ENCODE results near the gene FBLN1. TPM values are rescaled to one million over a fixed set of nuclear protein-coding genes. Genes with fewer than 3 reads are reported as not detected.
A peak's percentile ranks its signal among the peaks of the same experiment; 100 is the strongest.

FBLN1 gene
- total and polyA plus RNA-seq, 9 of the 15 experiments (the other 6 are each of a cell fraction or from before 2014, with no cell fraction given), result 0.66 TPM; not detected in 8

- TF ChIP-seq, protein P1, sequence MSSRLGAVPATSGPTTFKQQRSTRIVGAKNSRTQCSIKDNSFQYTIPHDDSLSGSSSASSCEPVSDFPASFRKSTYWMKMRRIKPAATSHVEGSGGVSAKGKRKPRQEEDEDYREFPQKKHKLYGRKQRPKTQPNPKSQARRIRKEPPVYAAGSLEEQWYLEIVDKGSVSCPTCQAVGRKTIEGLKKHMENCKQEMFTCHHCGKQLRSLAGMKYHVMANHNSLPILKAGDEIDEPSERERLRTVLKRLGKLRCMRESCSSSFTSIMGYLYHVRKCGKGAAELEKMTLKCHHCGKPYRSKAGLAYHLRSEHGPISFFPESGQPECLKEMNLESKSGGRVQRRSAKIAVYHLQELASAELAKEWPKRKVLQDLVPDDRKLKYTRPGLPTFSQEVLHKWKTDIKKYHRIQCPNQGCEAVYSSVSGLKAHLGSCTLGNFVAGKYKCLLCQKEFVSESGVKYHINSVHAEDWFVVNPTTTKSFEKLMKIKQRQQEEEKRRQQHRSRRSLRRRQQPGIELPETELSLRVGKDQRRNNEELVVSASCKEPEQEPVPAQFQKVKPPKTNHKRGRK (tag; IDR thresholded peaks at IDR 0.05), result peak; percentile 81
These were observed 145.8 kb downstream of the FBLN1 start (continued) for GRCh38 chr22:45648301-45649117.

DNA sequence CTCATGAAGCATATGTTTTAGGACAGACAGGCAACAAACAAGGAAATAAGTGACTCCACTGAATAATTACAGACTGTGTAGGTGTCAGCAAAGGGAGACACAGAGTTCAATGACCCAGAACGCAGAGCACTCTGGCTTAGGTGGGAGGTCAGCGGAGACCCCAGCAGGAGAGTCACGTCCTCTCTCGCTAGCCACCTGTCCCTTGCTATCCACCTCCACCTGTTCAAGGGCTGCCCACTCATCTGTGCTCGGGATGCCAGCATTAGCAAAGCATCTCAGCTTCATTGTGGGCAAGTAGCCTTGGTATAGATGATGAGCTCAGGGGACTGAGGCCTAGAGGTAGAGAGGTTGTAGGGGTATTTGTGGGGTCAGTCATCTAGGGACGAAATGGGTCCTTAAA is 147.1 kb downstream of the FBLN1 start:
- Histone ChIP-seq H3K4me2 (ENCODE audit: insufficient read depth, low read length) (no peak overlapping the region), H2AFZ (ENCODE audit: low read depth, low read length) (no peak overlapping the region), H3K27ac (ENCODE audit: extremely low read depth, low read depth, low read length) (no peak overlapping the region), H3K9me1 (ENCODE audit: control insufficient read depth, insufficient read depth, low read length) (no peaks in the 10 kb centered on the region), H3K9me3 (replicated peaks; ENCODE audit: control insufficient read depth, insufficient read depth, low read depth, low read length) (no peaks in the 10 kb centered on the region), H3K4me1 (replicated peaks in 1 of 2; ENCODE audit: control insufficient read depth in 2 of 2, insufficient read depth in 2 of 2, low read length in 2 of 2) (peaks cover 0 to 16% of the 10 kb centered on the region in 2 experiments; a peak in 3 of 5 replicates), H3K79me2 (ENCODE audit: control insufficient read depth, insufficient read depth, low read length) (no peaks in the 10 kb centered on the region), H3K4me3 (no peak overlapping the region), H3K36me3 (ENCODE audit: control insufficient read depth, insufficient read depth, low read length) (no peaks in the 10 kb centered on the region), H3K9ac (ENCODE audit: insufficient read depth in 1 of 2, low read depth in 2 of 2, low read length in 2 of 2) (no peak overlapping the region), H3K27me3 (ENCODE audit: control insufficient read depth in 2 of 2, insufficient read depth in 2 of 2, low read length in 2 of 2) (peaks cover 7 to 57% of the 10 kb centered on the region in 2 experiments), H4K20me1 (replicated peaks; ENCODE audit: control insufficient read depth, insufficient read depth, low read length) (no peaks in the 10 kb centered on the region)
- ChIA-PET CTCF (ENCODE audit: low intra/inter-chr PET ratio) (no interaction called here), POLR2A (no interaction called here)
- ATAC-seq (no peak), FAIRE-seq (no peak), DNase-seq (ENCODE audit: extremely low read depth in 1 of 4, low spot score in 3 of 4) (no peak)
- no TSS peak for BruUV-seq (replicated peaks)
- no peak for TF ChIP-seq NUFIP1 (IDR thresholded peaks at IDR 0.05; ENCODE audit: partially characterized antibody)
- no peak for TF ChIP-seq CREB3L1 (IDR thresholded peaks at IDR 0.05; ENCODE audit: borderline replicate concordance, low read depth)
- no peak for TF ChIP-seq MEIS2 (IDR thresholded peaks at IDR 0.05; ENCODE audit: partially characterized antibody)
- no peak for TF ChIP-seq MED1 (CRISPR knock-in tag; IDR thresholded peaks at IDR 0.05; ENCODE audit: borderline replicate concordance)
- TF ChIP-seq CC2D1A (IDR thresholded peaks at IDR 0.05), result no peak
- TF ChIP-seq, protein P2, sequence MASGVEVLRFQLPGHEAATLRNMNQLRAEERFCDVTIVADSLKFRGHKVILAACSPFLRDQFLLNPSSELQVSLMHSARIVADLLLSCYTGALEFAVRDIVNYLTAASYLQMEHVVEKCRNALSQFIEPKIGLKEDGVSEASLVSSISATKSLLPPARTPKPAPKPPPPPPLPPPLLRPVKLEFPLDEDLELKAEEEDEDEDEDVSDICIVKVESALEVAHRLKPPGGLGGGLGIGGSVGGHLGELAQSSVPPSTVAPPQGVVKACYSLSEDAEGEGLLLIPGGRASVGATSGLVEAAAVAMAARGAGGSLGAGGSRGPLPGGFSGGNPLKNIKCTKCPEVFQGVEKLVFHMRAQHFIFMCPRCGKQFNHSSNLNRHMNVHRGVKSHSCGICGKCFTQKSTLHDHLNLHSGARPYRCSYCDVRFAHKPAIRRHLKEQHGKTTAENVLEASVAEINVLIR (CRISPR knock-in tag; IDR thresholded peaks at IDR 0.05), result no peak
- TF ChIP-seq RBM15 (IDR thresholded peaks at IDR 0.05; ENCODE audit: insufficient read depth, low read length), result no peak
- no peak for TF ChIP-seq IRF2 (CRISPR knock-in tag; IDR thresholded peaks at IDR 0.05)
- no peak for TF ChIP-seq PCBP1 (IDR thresholded peaks at IDR 0.05; ENCODE audit: low read depth, low read length, poor library complexity, severe bottlenecking)
- intact Hi-C loops (cut with micrococcal nuclease), result loop anchor here (5.0 kb wide), 2 partner anchors 73 to 182 kb away; no protein-coding TSS in a partner anchor
- WGBS (ENCODE audit: insufficient coverage, low coverage, missing lambda C conversion rate), result 2% methylated on average over 5 of the region's 6 CpGs
- in situ Hi-C loops (cut with MboI), result loop anchor here (10.0 kb wide), 1 partner anchor 185 kb away; no protein-coding TSS in a partner anchor

Measured in K562 (cell line).